WTC11 (cell line): Measurements from ENCODE around the gene LRRC1. TPM values are rescaled to one million over a fixed set of nuclear protein-coding genes. Genes with fewer than 3 reads are reported as not detected.

ENCODE experiments used
- ATAC-seq: fragments of 200-7000 bp; cut with Tn5 transposase; 2 replicates; pipeline ENCODE4 v1.10.0; 2021; ENCODE audit warnings: mild to moderate bottlenecking, moderate library complexity
- CTCF ChIA-PET: fragments of 300-600 bp; sonication (Branson Sonifier 250); formaldehyde crosslinking; loops from one replicate; lab custom pipeline; 2021; ENCODE audit warnings: antibody characterized with exemption; lab: Charles Lee
- POLR2A ChIA-PET: fragments of 350-600 bp; sonication (Branson Sonifier 250); formaldehyde crosslinking; loops from one replicate; lab custom pipeline; 2021; ENCODE audit warnings: antibody characterized with exemption; lab: Charles Lee
- DNase-seq: peaks from one replicate; pipeline ENCODE4 v3.0.0; 2021; ENCODE audit warnings: low spot score
- H3K27ac Mint-ChIP-seq: 2 replicates; pipeline ENCODE4 v1.8.0; 2021; ENCODE audit warnings: mixed read lengths
- H3K27me3 Mint-ChIP-seq: 2 replicates; pipeline ENCODE4 v1.8.0; 2021; ENCODE audit warnings: low read depth, mild to moderate bottlenecking, moderate library complexity, mixed read lengths
- H3K36me3 Mint-ChIP-seq: 2 replicates; pipeline ENCODE4 v1.8.0; 2021; ENCODE audit warnings: mixed read lengths
- H3K4me1 Mint-ChIP-seq: 2 replicates; pipeline ENCODE4 v1.8.0; 2022; ENCODE audit warnings: mixed read lengths
- H3K4me3 Mint-ChIP-seq: 2 replicates; pipeline ENCODE4 v1.8.0; 2021; ENCODE audit warnings: mild to moderate bottlenecking, moderate library complexity, mixed read lengths
- H3K9me3 Mint-ChIP-seq: 2 replicates; pipeline ENCODE4 v1.8.0; 2021; ENCODE audit warnings: mixed read lengths
- CBFB ChIP-seq: sonication (generic); formaldehyde crosslinking; IDR thresholded peaks from 2 replicates; pipeline ENCODE4 v1.8.1; 2022; ENCODE audit warnings: mild to moderate bottlenecking, low read depth, missing genetic modification reagents
- E2F1 ChIP-seq: sonication (generic); formaldehyde crosslinking; IDR thresholded peaks from 2 replicates; pipeline ENCODE4 v1.8.0; 2022; ENCODE audit warnings: mild to moderate bottlenecking, missing genetic modification reagents
- HMGA2 ChIP-seq: fragments of 250-450 bp; sonication (Bioruptor Pico); IDR thresholded peaks from 2 replicates; pipeline ENCODE4 v1.4.0; 2021; ENCODE audit warnings: mild to moderate bottlenecking, moderate library complexity
- HMGXB4 ChIP-seq: sonication (generic); formaldehyde crosslinking; IDR thresholded peaks from 2 replicates; pipeline ENCODE4 v1.8.1; 2023; ENCODE audit warnings: mild to moderate bottlenecking, moderate library complexity, missing genetic modification reagents
- IRF2 ChIP-seq: sonication (generic); formaldehyde crosslinking; IDR thresholded peaks from 2 replicates; pipeline ENCODE4 v1.8.0; 2022; ENCODE audit warnings: low read depth, missing genetic modification reagents, borderline replicate concordance
- MLX ChIP-seq: sonication (generic); formaldehyde crosslinking; IDR thresholded peaks from 2 replicates; pipeline ENCODE4 v1.8.1; 2023; ENCODE audit warnings: mild to moderate bottlenecking, missing genetic modification reagents, moderate library complexity
- OVOL2 ChIP-seq: fragments of 250-450 bp; sonication (Bioruptor Pico); IDR thresholded peaks from 2 replicates; pipeline ENCODE4 v1.9.0; 2021; ENCODE audit warnings: mild to moderate bottlenecking, borderline replicate concordance
- SMAD3 ChIP-seq: sonication (generic); formaldehyde crosslinking; IDR thresholded peaks from 2 replicates; pipeline ENCODE4 v1.8.0; 2022; ENCODE audit warnings: missing genetic modification reagents, mild to moderate bottlenecking, borderline replicate concordance
- TP53 ChIP-seq: sonication (generic); formaldehyde crosslinking; IDR thresholded peaks from 2 replicates; pipeline ENCODE4 v1.8.1; 2023; ENCODE audit warnings: mild to moderate bottlenecking, missing genetic modification reagents
- USF1 ChIP-seq: sonication (generic); formaldehyde crosslinking; IDR thresholded peaks from 2 replicates; pipeline ENCODE4 v1.8.0; 2022; ENCODE audit warnings: mild to moderate bottlenecking, missing genetic modification reagents
- ZNF121 ChIP-seq: sonication (generic); formaldehyde crosslinking; IDR thresholded peaks from 2 replicates; pipeline ENCODE4 v1.8.0; 2023; ENCODE audit warnings: missing genetic modification reagents
- ZNF138 ChIP-seq: sonication (generic); formaldehyde crosslinking; conservative IDR thresholded peaks from 2 replicates; pipeline ENCODE4 v1.8.1; 2022; ENCODE audit warnings: mild to moderate bottlenecking, moderate library complexity, missing genetic modification reagents
- ZNF396 ChIP-seq: fragments of 250-450 bp; sonication (Bioruptor Pico); IDR thresholded peaks from 2 replicates; pipeline ENCODE4 v1.8.0; 2021; ENCODE audit warnings: mild to moderate bottlenecking, moderate library complexity, borderline replicate concordance
- ZNF532 ChIP-seq: fragments of 250-450 bp; sonication (Bioruptor Pico); IDR thresholded peaks from 2 replicates; pipeline ENCODE4 v1.9.0; 2021; ENCODE audit warnings: mild to moderate bottlenecking, borderline replicate concordance
- total RNA-seq: library from RNA; stranded (reverse); gene quantifications from 3 replicates; pipeline ENCODE4 v1.2.3, GENCODE V29; 2021

LRRC1 gene
- total RNA-seq, 1 experiment from 2014 or later, result 12.7 TPM

- ATAC-seq, result peak; percentile 72
Observed at GRCh38 chr6:53922539-53922981, 127.8 kb downstream of the LRRC1 start.

More at GRCh38 chr6:53922539-53922981, 127.8 kb downstream of the LRRC1 start:
- peaks cover 40% of the 10 kb centered on the region for H3K4me1 Mint-ChIP-seq
- no peak for TF ChIP-seq MLX (CRISPR knock-in tag)
- TF ChIP-seq ZNF138 (CRISPR knock-in tag), result no peak
- TF ChIP-seq CBFB (CRISPR knock-in tag), result no peak
- no peak for TF ChIP-seq ZNF532
- TF ChIP-seq HMGA2 (CRISPR knock-in tag), result no peak
- TF ChIP-seq IRF2, result no peak
- TF ChIP-seq OVOL2, result no peak
- TF ChIP-seq TP53, result no peak
- no peak for TF ChIP-seq ZNF121 (CRISPR knock-in tag)
- no peak for TF ChIP-seq HMGXB4 (CRISPR knock-in tag)
- TF ChIP-seq ZNF396 (CRISPR knock-in tag), result no peak
- no peak for TF ChIP-seq E2F1 (CRISPR knock-in tag)
- no peak for TF ChIP-seq USF1 (CRISPR knock-in tag)
- TF ChIP-seq SMAD3 (CRISPR knock-in tag), result no peak
- H3K9me3 Mint-ChIP-seq, result no peaks in the 10 kb centered on the region
- H3K27ac Mint-ChIP-seq, result peak overlapping the region; percentile 16; the same call in 1 of the 2 replicates
- peaks cover 7% of the 10 kb centered on the region for H3K36me3 Mint-ChIP-seq
- ChIA-PET CTCF (interaction anchor here (1.7 kb wide), 1 partner anchor 188 kb away, joined by 5 read pairs; no protein-coding TSS in a partner anchor), POLR2A (no interaction called here)
- no peak for DNase-seq
- no peaks in the 10 kb centered on the region for H3K27me3 Mint-ChIP-seq
- no peak overlapping the region for H3K4me3 Mint-ChIP-seq
